Raji (cell line): ENCODE measurements around the gene NPW.

Experiments
- POLR2A ChIP-seq: IDR thresholded peaks from 2 replicates; pipeline ENCODE4 v1.6.1; 2011; ENCODE audit warnings: low read depth, low read length, control low read depth; ENCODE audit not compliant: insufficient read depth

Gene NPW

GRCh38 chr16:2034696-2035430 is 15.3 kb downstream of the NPW start:
- TF ChIP-seq POLR2A, result no peak

DNA sequence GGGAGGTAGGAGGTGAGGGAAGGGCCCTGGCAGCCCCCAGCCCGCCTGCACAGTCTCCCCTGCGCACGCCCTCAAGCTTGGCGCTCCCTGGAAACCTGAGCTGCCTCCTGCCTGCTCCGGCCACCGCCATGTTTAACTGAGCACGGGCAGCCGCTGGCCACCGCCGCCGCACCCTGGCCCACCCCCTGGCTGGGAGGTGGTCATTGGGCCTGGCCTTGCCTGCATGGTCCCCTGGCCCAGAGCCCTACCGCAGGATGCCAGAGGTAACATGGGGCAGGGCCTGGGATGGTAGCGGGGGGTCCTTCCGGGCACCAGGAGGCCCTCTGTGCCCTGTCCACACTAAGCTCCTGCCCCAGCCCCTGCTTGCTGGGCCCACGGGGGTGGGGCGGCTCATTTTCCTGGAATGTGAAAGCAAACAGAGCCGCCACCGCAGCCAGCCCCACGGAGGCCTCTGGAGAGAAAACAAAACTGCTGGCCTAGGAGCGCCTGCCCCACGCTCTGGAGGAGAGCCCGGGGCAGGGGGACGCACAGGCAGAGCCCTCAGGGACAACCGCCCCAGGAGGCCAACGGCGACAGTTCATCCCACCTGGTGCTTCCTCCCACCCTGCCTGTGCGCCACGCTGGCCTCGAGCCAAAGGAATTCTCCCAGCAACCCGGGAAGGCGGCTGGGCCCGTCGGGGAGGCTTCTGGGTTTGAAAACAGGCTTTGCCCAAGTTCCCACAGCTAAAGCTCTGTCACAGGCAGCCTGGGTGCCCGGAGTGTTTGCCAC is 16.0 kb downstream of the NPW start:
- TF ChIP-seq POLR2A, result no peak

DNA sequence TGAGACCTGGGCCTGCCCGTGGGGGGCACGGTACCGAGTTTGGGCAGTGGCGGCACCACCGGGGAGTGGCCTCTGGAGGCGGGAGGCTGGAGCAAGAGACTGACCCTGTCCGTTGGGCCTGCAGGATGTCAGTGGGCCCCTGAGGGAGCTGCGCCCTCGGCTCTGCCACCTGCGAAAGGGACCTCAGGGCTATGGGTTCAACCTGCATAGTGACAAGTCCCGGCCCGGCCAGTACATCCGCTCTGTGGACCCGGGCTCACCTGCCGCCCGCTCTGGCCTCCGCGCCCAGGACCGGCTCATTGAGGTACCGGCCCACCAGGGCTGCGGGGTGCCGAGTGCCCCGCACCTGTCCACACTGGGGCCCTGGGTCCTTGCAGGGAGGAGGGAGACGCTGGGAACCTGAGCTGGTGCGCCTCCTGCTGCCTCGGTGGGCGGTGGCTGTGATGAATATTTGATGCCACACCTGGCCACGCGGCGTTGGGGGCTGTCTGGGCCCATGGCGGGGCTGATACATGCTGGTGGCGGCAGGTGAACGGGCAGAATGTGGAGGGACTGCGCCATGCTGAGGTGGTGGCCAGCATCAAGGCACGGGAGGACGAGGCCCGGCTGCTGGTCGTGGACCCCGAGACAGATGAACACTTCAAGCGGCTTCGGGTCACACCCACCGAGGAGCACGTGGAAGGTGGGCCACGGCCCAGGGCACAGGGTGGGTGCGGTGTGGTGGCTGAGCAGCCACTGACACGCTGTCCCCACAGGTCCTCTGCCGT is 16.8 kb downstream of the NPW start:
- no peak for TF ChIP-seq POLR2A

DNA sequence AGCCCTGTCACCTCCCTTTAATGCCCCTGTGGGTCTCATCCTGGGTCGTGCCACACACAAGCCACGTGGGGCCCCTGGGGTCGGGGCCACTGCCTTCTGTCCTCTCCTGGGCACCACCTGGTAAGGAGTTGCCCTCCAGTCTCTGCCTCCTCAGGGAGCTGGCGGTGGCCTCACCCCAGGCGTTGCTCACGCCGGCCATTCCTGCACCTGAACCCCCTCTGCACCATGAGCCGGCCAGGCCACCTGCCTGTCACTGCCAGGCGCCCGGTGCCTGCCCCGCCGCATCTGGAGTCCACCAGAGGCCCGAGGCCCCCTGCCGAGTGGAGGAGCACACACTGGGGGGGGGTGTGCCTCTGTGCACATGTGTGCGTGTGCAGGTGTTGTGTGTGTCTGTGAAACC is 17.5 kb downstream of the NPW start:
- no peak for TF ChIP-seq POLR2A

DNA sequence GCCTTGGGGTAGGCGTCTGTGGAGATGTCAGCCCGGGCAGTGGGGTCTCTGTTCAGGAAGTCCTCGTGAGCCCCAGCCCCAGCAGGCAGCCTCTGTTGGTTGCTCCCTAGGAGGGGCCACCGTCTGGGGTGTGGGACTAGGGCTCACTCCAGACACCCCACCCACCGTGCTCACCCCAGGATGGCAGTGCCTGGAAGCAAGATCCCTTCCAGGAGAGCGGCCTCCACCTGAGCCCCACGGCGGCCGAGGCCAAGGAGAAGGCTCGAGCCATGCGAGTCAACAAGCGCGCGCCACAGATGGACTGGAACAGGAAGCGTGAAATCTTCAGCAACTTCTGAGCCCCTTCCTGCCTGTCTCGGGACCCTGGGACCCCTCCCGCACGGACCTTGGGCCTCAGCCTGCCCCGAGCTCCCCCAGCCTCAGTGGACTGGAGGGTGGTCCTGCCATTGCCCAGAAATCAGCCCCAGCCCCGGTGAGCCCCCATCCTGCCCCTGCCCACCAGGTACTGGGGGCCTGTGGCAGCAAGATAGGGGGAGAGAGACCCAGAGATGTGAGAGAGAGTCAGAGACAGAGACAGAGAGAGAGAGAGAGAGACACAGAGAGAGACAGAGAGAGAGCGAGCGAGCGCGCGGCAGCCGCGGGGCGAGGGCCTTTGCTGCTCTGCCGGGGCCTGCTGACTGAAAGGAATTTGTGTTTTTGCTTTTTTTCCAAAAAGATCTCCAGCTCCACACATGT is 18.2 kb downstream of the NPW start:
- TF ChIP-seq POLR2A, result no peak

DNA sequence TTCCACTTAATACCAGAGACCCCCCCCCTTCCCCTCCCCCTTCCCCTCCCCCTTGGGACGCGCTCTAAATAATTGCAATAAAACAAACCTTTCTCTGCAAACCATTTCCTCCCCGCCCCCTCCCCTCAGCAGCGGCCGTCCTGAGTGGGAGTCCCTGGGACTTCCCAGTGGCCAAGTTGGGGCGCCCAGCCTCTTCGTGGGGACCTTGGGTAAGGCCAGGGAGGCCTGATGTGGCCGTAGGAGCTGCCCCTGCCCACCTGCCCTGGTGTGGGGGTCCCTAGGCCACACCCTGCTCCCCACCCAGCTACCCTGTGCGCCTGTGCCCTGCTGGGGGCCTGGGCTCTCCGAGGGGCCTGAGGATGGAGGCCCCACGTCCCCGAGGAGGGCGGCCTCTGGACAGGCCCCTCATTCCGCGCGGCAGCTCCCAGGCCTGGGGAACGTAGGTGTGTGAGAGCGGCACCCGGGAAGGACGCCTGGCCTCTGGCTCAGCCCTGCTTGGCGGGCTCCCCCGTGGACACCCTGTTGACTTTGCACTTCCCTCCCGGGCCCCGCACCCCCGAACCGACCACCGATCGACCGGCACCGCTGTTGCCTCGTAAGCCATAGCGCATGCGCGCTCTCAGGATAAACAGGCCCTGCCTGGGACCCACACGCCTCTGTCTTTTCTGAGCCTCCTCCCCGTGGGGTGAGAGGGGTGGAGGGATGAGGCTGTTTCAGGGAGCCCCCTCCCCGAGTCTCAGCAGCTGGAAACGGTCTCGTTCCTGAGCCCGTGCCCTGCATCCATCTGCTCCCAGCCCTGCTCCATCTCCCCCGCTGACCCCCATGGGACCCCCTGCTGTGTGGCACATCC is 19.0 kb downstream of the NPW start:
- no peak for TF ChIP-seq POLR2A

DNA sequence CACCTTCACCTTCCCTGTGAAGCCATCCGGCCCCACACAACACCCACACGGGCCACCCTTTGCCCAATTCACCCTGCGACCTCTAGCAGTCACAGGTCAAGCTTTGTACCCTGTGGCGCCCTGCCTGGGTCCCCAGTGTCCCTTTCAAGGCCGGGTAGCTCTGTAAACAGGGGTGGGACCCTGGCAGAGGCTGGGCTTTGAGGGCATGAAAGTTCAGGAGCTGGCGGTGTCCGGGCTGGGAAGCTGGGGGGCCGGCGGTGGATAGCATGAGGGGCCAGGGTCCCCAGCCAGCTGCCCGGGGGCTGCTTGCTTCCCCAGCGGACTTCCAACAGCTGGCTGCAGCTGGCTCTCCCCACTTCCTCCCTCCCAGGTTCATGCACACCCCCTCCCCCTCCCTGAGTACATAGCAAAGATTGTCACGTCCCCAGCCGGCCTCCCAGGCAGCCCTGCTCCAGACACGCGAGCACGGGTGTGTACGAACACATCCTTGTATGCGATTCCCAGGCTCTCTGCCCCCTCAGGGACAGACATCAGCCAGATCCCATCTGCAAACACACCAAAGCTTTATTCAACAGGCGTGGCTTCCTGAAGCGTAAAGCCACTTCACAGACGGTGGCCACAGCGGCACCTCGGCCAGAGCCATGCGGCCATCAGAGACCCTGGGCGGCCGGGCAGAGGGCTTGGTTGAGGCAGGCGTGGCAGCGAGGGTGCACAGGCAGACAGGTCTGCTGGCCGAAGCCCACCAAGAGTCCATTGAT is 19.9 kb downstream of the NPW start:
- TF ChIP-seq POLR2A, result no peak

DNA sequence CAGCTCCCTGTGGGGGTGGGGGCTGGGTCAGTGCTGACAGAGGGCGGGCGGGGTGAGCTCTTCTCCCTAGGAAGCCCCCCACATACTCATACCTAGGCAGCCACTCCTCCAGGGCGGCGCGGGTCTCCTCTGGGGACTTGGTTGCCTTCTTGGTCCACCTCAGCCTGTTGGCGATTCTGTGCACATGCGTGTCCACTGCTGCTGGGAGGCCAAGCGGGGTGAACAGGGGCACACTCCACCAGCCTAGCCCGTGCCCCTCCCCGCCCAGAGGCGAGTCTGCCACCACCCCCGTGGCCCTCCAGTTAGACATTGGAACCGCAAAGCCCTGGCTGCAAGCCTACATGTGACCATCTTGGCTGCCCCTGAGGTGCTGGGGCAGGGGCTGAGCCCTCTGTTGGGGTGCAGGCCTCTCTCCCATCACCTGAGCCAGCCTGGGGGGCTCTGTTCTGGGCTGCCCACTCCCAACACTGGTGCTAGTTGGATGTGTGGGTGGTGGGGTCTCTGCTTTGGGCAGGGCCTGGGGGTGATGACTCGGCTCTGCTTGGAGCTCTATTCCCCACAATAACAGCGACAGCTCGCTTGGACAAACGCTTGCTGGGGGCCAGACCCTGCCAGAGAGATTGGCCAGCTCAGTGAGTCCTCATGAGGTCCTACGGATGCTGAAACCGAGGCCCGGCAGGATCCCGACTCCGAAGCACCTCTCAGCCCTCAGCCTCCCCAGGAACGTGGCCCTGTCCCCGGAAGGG is 20.6 kb downstream of the NPW start:
- no peak for TF ChIP-seq POLR2A

- no peak for TF ChIP-seq POLR2A
Measured at GRCh38 chr16:2040787-2041522, 21.4 kb downstream of the NPW start.

- TF ChIP-seq POLR2A, result no peak
Measured at GRCh38 chr16:2042171-2042985, 22.8 kb downstream of the NPW start.

- TF ChIP-seq POLR2A, result no peak
Measured at GRCh38 chr16:2042986-2043666, 23.5 kb downstream of the NPW start.
